ENCODE data around the gene KIRREL3. TPM values are rescaled to one million over a fixed set of nuclear protein-coding genes. Genes with fewer than 3 reads are reported as not detected.

The KIRREL3 gene
- total and polyA plus RNA-seq, 2 donors (not counting 3 experiments of a cell fraction or from before 2014, with no cell fraction given) = not detected

DNA sequence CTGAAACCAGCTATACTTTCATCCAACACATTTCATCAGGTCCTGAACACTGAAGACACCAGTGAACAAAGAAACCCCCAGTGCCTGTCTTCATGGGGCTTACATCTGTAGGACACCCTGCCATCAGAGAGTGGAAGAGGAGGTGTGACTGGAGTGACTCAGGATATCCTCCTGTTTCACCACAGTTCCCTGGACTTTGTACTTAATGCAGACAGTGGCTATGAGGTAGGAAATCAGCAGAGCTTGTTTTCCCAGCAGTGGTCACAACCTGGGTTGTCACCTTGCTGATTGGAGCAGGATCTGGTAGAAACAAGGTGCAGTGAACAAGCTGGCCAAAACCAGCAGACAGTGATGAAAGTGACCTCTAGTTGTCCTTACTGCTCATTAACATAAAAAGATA is 128.8 kb downstream of the KIRREL3 start:
- Histone ChIP-seq H4K20me1 (replicated peaks; ENCODE audit: control insufficient read depth, extremely low read depth, insufficient read depth, low read length) (no peaks in the 10 kb centered on the region), H3K9ac (replicated peaks; ENCODE audit: extremely low read depth, insufficient read depth, low read length) (no peak overlapping the region), H3K4me1 (ENCODE audit: control insufficient read depth, extremely low read depth, insufficient read depth, low read length) (no peaks in the 10 kb centered on the region), H3K27ac (ENCODE audit: insufficient read depth, low read depth, low read length) (no peak overlapping the region), H3K36me3 (ENCODE audit: control insufficient read depth in 2 of 2, extremely low read depth in 1 of 2, insufficient read depth in 2 of 2, low read length in 2 of 2) (no peaks in the 10 kb centered on the region), H2AFZ (ENCODE audit: low read depth, low read length) (no peak overlapping the region), H3K4me2 (ENCODE audit: insufficient read depth, low read length) (no peak overlapping the region), H3K79me2 (ENCODE audit: control insufficient read depth, insufficient read depth, low read length) (no peaks in the 10 kb centered on the region), H3K9me3 (replicated peaks; ENCODE audit: control insufficient read depth, insufficient read depth, low read length) (no peaks in the 10 kb centered on the region), H3K27me3 (ENCODE audit: control insufficient read depth in 2 of 2, insufficient read depth in 2 of 2, low read length in 2 of 2) (no peaks in the 10 kb centered on the region), H3K4me3 (replicated peaks in 1 of 3; ENCODE audit: insufficient read depth in 1 of 3, low read depth in 1 of 3, low read length in 3 of 3) (no peak overlapping the region), H3K9me1 (replicated peaks; ENCODE audit: control insufficient read depth, extremely low read depth, insufficient read depth, low read length) (no peaks in the 10 kb centered on the region)
- ChIA-PET CTCF (no interaction called here), POLR2A (no interaction called here)
- dilution Hi-C loops (cut with MboI; ENCODE audit: extremely low pct_ligation_motif_present, low sequenced_read_pairs) = no loop called here
- no peak for DNase-seq (ENCODE audit: low read depth, low spot score)
- no peak for FAIRE-seq
- BruUV-seq (replicated peaks) = no TSS peak
- TF ChIP-seq MAX (IDR thresholded peaks at IDR 0.05; ENCODE audit: insufficient read depth, insufficient read length) (no peak), FOS (IDR thresholded peaks at IDR 0.05; ENCODE audit: borderline replicate concordance, insufficient read depth, low read length) (no peak), POLR2A (IDR thresholded peaks at IDR 0.05; ENCODE audit: low read depth, low read length) (no peak)
- intact Hi-C loops (cut with micrococcal nuclease) = no loop called here

GRCh38 chr11:126870021-126870420 is 130.5 kb downstream of the KIRREL3 start:
- no peaks in the 10 kb centered on the region for H3K36me3 ChIP-seq (ENCODE audit: control insufficient read depth in 2 of 2, extremely low read depth in 1 of 2, insufficient read depth in 2 of 2, low read length in 2 of 2)
- no TSS peak for BruUV-seq (replicated peaks)
- TF ChIP-seq MAX (IDR thresholded peaks at IDR 0.05; ENCODE audit: insufficient read depth, insufficient read length) (no peak), POLR2AphosphoS5 (IDR thresholded peaks at IDR 0.05; ENCODE audit: insufficient read depth, low read depth, low read length) (no peak), FOS (IDR thresholded peaks at IDR 0.05; ENCODE audit: borderline replicate concordance, insufficient read depth, low read length) (no peak), GATA2 (IDR thresholded peaks at IDR 0.05; ENCODE audit: insufficient read depth, insufficient read length, low read depth, low read length) (no peak), POLR2A (IDR thresholded peaks at IDR 0.05; ENCODE audit: low read depth, low read length) (no peak), MYC (IDR thresholded peaks at IDR 0.05; ENCODE audit: low read depth, low read length) (no peak), JUN (IDR thresholded peaks at IDR 0.05; ENCODE audit: borderline replicate concordance, insufficient read depth, insufficient read length, low read depth) (no peak), EZH2 (IDR thresholded peaks at IDR 0.05; ENCODE audit: borderline replicate concordance, low read depth, low read length, severe bottlenecking) (no peak)
- TF ChIP-seq, protein P1, sequence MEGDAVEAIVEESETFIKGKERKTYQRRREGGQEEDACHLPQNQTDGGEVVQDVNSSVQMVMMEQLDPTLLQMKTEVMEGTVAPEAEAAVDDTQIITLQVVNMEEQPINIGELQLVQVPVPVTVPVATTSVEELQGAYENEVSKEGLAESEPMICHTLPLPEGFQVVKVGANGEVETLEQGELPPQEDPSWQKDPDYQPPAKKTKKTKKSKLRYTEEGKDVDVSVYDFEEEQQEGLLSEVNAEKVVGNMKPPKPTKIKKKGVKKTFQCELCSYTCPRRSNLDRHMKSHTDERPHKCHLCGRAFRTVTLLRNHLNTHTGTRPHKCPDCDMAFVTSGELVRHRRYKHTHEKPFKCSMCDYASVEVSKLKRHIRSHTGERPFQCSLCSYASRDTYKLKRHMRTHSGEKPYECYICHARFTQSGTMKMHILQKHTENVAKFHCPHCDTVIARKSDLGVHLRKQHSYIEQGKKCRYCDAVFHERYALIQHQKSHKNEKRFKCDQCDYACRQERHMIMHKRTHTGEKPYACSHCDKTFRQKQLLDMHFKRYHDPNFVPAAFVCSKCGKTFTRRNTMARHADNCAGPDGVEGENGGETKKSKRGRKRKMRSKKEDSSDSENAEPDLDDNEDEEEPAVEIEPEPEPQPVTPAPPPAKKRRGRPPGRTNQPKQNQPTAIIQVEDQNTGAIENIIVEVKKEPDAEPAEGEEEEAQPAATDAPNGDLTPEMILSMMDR (IDR thresholded peaks at IDR 0.05; ENCODE audit: extremely low read depth in 1 of 2, insufficient read depth in 1 of 2, low read depth in 1 of 2, low read length in 2 of 2) = no peak
- no peak overlapping the region for H3K9ac ChIP-seq (replicated peaks; ENCODE audit: extremely low read depth, insufficient read depth, low read length)
- POLR2A ChIA-PET = no interaction called here
- DNase-seq (ENCODE audit: low read depth, low spot score) (no peak), FAIRE-seq (no peak)
- no peaks in the 10 kb centered on the region for H3K79me2 ChIP-seq (ENCODE audit: control insufficient read depth, insufficient read depth, low read length)
- dilution Hi-C loops (cut with MboI; ENCODE audit: extremely low pct_ligation_motif_present, low sequenced_read_pairs) = no loop called here
- H3K9me3 ChIP-seq (replicated peaks; ENCODE audit: control insufficient read depth, insufficient read depth, low read length) = no peaks in the 10 kb centered on the region
- H2AFZ ChIP-seq (ENCODE audit: low read depth, low read length) = no peak overlapping the region
- CTCF ChIA-PET = no interaction called here
- H3K4me3 ChIP-seq (replicated peaks in 1 of 3; ENCODE audit: insufficient read depth in 1 of 3, low read depth in 1 of 3, low read length in 3 of 3) = no peak overlapping the region
- no peak overlapping the region for H3K4me2 ChIP-seq (ENCODE audit: insufficient read depth, low read length)
- no peaks in the 10 kb centered on the region for H3K27me3 ChIP-seq (ENCODE audit: control insufficient read depth in 2 of 2, insufficient read depth in 2 of 2, low read length in 2 of 2)
- no peaks in the 10 kb centered on the region for H3K4me1 ChIP-seq (ENCODE audit: control insufficient read depth, extremely low read depth, insufficient read depth, low read length)
- intact Hi-C loops (cut with micrococcal nuclease) = no loop called here
- H3K27ac ChIP-seq (ENCODE audit: insufficient read depth, low read depth, low read length) = no peak overlapping the region
- H4K20me1 ChIP-seq (replicated peaks; ENCODE audit: control insufficient read depth, extremely low read depth, insufficient read depth, low read length) = no peaks in the 10 kb centered on the region
- no peaks in the 10 kb centered on the region for H3K9me1 ChIP-seq (replicated peaks; ENCODE audit: control insufficient read depth, extremely low read depth, insufficient read depth, low read length)

All from endothelial cell of umbilical vein (primary cell).